NCI-H82 treated with DMSO at 0.1 percent for 48 hours (cell line): Measurements from ENCODE around the gene PACRG.

Experiments used
- DNase-seq: peaks from one replicate; lab custom pipeline; 2025; ENCODE audit not compliant: unreplicated experiment; lab: John Stamatoyannopoulos, UW

PACRG gene

GRCh38 chr6:163191704-163192537 lies 464.1 kb downstream of the PACRG start:
- no peak for DNase-seq

- DNase-seq: no peak
These were observed 464.8 kb downstream of the PACRG start for GRCh38 chr6:163192591-163192990.

GRCh38 chr6:163193326-163193725 lies 465.6 kb downstream of the PACRG start:
- DNase-seq: no peak

- DNase-seq: no peak
These were observed 468.2 kb downstream of the PACRG start for GRCh38 chr6:163195721-163196691.

- DNase-seq: no peak
These were observed 470.1 kb downstream of the PACRG start for GRCh38 chr6:163197839-163198238.

- DNase-seq: no peak
These were observed 470.6 kb downstream of the PACRG start for GRCh38 chr6:163198396-163198795.

GRCh38 chr6:163199371-163199770 lies 471.6 kb downstream of the PACRG start:
- DNase-seq: no peak

GRCh38 chr6:163200289-163200688 lies 472.5 kb downstream of the PACRG start:
- no peak for DNase-seq

GRCh38 chr6:163200694-163201093 lies 472.9 kb downstream of the PACRG start:
- DNase-seq: no peak

GRCh38 chr6:163201855-163202254 lies 474.1 kb downstream of the PACRG start:
- DNase-seq: no peak

GRCh38 chr6:163206196-163206595 lies 478.4 kb downstream of the PACRG start:
- no peak for DNase-seq

GRCh38 chr6:163207431-163208383 lies 479.9 kb downstream of the PACRG start:
- no peak for DNase-seq

- DNase-seq: no peak
These were observed 481.2 kb downstream of the PACRG start for GRCh38 chr6:163209005-163209404.

GRCh38 chr6:163212123-163212522 lies 484.3 kb downstream of the PACRG start:
- no peak for DNase-seq

GRCh38 chr6:163214259-163214658 lies 486.5 kb downstream of the PACRG start:
- DNase-seq: no peak

GRCh38 chr6:163218361-163218894 lies 490.7 kb downstream of the PACRG start:
- DNase-seq: no peak

GRCh38 chr6:163226181-163226835 lies 498.5 kb downstream of the PACRG start:
- no peak for DNase-seq

GRCh38 chr6:163226836-163227485 lies 499.2 kb downstream of the PACRG start:
- no peak for DNase-seq

GRCh38 chr6:163228041-163228440 lies 500.3 kb downstream of the PACRG start:
- DNase-seq: no peak
